IMR-90 (cell line): ENCODE data around the gene CLDN19. TPM values are rescaled to one million over a fixed set of nuclear protein-coding genes. Genes with fewer than 3 reads are reported as not detected.

Experiments used
- ATAC-seq: fragments of 200-7000 bp; cut with Tn5 transposase; 2 replicates; pipeline ENCODE4 v1.9.1; 2020; ENCODE audit warnings: low read depth, mild to moderate bottlenecking, moderate library complexity
- BruUV-seq: library from RNA; stranded (reverse); fragments of 400-500 nt; replicated peaks from 2 replicates; lab custom pipeline; 2021; lab: Mats Ljungman, UMichigan
- CTCF ChIA-PET: fragments of 300-600 bp; formaldehyde crosslinking; extraction: SDS; loops from one replicate; lab custom pipeline; 2021; ENCODE audit warnings: antibody characterized with exemption; lab: Yijun Ruan, JAX
- POLR2A ChIA-PET: fragments of 300-600 bp; sonication (Branson Sonifier 250); formaldehyde crosslinking; loops from one replicate; lab custom pipeline; 2022; ENCODE audit warnings: antibody characterized with exemption; ENCODE audit not compliant: unreplicated experiment; lab: Charles Lee
- DNase-seq: peaks from one replicate; pipeline ENCODE4 v3.0.0; 2013
- H2AFZ ChIP-seq: replicated peaks from 2 replicates; pipeline ENCODE3; 2013; ENCODE audit warnings: low read length, mild to moderate bottlenecking; ENCODE audit not compliant: poor library complexity
- H2AK5ac ChIP-seq: 2 replicates; pipeline ENCODE4 v1.6.1; 2013; ENCODE audit warnings: low read depth, low read length, inconsistent platforms
- H2AK9ac ChIP-seq: replicated peaks from 2 replicates; pipeline ENCODE3; 2013; ENCODE audit warnings: mild to moderate bottlenecking, low read depth, low read length, moderate library complexity; ENCODE audit not compliant: poor library complexity
- H2BK120ac ChIP-seq: 2 replicates; pipeline ENCODE4 v1.6.1; 2013; ENCODE audit warnings: low read depth, low read length, inconsistent platforms
- H2BK15ac ChIP-seq: 3 replicates; pipeline ENCODE4 v1.6.1; 2013; ENCODE audit warnings: low read depth, low read length, inconsistent platforms
- H2BK20ac ChIP-seq: 2 replicates; pipeline ENCODE4 v1.6.1; 2013; ENCODE audit warnings: low read depth, mild to moderate bottlenecking, inconsistent platforms, low read length, moderate library complexity
- H2BK5ac ChIP-seq: 2 replicates; pipeline ENCODE4 v1.6.1; 2013; ENCODE audit warnings: mild to moderate bottlenecking, low read depth, low read length, inconsistent platforms; ENCODE audit not compliant: poor library complexity, severe bottlenecking
- H3K14ac ChIP-seq: replicated peaks from 2 replicates; pipeline ENCODE4 v1.6.1; 2013; ENCODE audit warnings: low read depth, low read length, inconsistent platforms
- H3K18ac ChIP-seq: 2 replicates; pipeline ENCODE4 v1.6.1; 2013; ENCODE audit warnings: low read depth, low read length, control low read depth
- H3K23ac ChIP-seq: 2 replicates; pipeline ENCODE4 v1.6.1; 2013; ENCODE audit warnings: low read depth, low read length, inconsistent platforms
- H3K27ac ChIP-seq: 2 replicates; pipeline ENCODE4 v1.5.1; 2013; ENCODE audit warnings: mild to moderate bottlenecking, control low read depth, low read length; ENCODE audit not compliant: insufficient read depth
- H3K27me3 ChIP-seq: 2 replicates; pipeline ENCODE4 v1.6.1; 2013; ENCODE audit warnings: low read length; ENCODE audit not compliant: control insufficient read depth, insufficient read depth
- H3K36me3 ChIP-seq: 2 replicates; pipeline ENCODE4 v1.6.1; 2013; ENCODE audit warnings: low read length, mixed read lengths; ENCODE audit not compliant: control insufficient read depth, insufficient read depth
- H3K4ac ChIP-seq: 2 replicates; pipeline ENCODE4 v1.6.1; 2013; ENCODE audit warnings: low read depth, low read length, inconsistent platforms
- H3K4me1 ChIP-seq: 2 replicates; pipeline ENCODE4 v1.6.1; 2013; ENCODE audit warnings: low read length, mixed read lengths; ENCODE audit not compliant: control insufficient read depth, insufficient read depth
- H3K4me2 ChIP-seq: 2 replicates; pipeline ENCODE4 v1.6.1; 2013; ENCODE audit warnings: low read depth, mild to moderate bottlenecking, control low read depth, low read length, moderate library complexity
- H3K4me3 ChIP-seq: 2 replicates; pipeline ENCODE4 v1.5.1; 2013; ENCODE audit warnings: low read depth, mild to moderate bottlenecking, control low read depth, low read length, moderate library complexity; ENCODE audit not compliant: insufficient read depth
- H3K56ac ChIP-seq: 2 replicates; pipeline ENCODE4 v1.6.1; 2013; ENCODE audit warnings: low read length, inconsistent platforms; ENCODE audit not compliant: insufficient read depth; ENCODE audit errors: extremely low read depth
- H3K79me1 ChIP-seq, 2 experiments: 2 replicates each; pipeline ENCODE4 v1.6.1; 2013; ENCODE audit warnings: low read length in 2 of 2, inconsistent platforms in 1 of 2, low read depth in 1 of 2
- H3K9ac ChIP-seq: 2 replicates; pipeline ENCODE4 v1.6.1; 2013; ENCODE audit warnings: low read depth, low read length, control low read depth
- H3K9me1 ChIP-seq: 2 replicates; pipeline ENCODE4 v1.6.1; 2013; ENCODE audit warnings: low read length, inconsistent platforms; ENCODE audit not compliant: insufficient read depth
- H3K9me3 ChIP-seq: 2 replicates; pipeline ENCODE4 v1.6.1; 2013; ENCODE audit warnings: low read length; ENCODE audit not compliant: control insufficient read depth, insufficient read depth
- H4K20me1 ChIP-seq: 2 replicates; pipeline ENCODE4 v1.6.1; 2013; ENCODE audit warnings: low read length, inconsistent platforms; ENCODE audit not compliant: insufficient read depth
- H4K5ac ChIP-seq: 2 replicates; pipeline ENCODE4 v1.6.1; 2013; ENCODE audit warnings: mild to moderate bottlenecking, low read depth, low read length, control low read depth
- H4K8ac ChIP-seq, 2 experiments: 2 replicates each; pipeline ENCODE4 v1.6.1; 2013; ENCODE audit warnings: low read depth in 2 of 2, low read length in 2 of 2, control low read depth in 1 of 2, inconsistent platforms in 1 of 2
- H4K91ac ChIP-seq: 2 replicates; pipeline ENCODE4 v1.6.1; 2013; ENCODE audit warnings: low read depth, low read length, inconsistent platforms; ENCODE audit not compliant: insufficient read depth
- CEBPB ChIP-seq: IDR thresholded peaks from 2 replicates; pipeline ENCODE4 v1.6.1; 2012; ENCODE audit warnings: low read depth, low read length, improper control_type of control experiment
- CHD1 ChIP-seq: IDR thresholded peaks from 2 replicates; pipeline ENCODE4 v1.6.1; 2012; ENCODE audit warnings: low read depth, low read length, improper control_type of control experiment
- CTCF ChIP-seq: conservative IDR thresholded peaks from 2 replicates; pipeline ENCODE4 v1.5.1; 2012; ENCODE audit warnings: mild to moderate bottlenecking, low read depth, low read length, improper control_type of control experiment
- RCOR1 ChIP-seq: IDR thresholded peaks from 2 replicates; pipeline ENCODE4 v1.6.1; 2012; ENCODE audit warnings: mild to moderate bottlenecking, low read length, improper control_type of control experiment; ENCODE audit not compliant: insufficient replicate concordance
- WGBS, 2 experiments: methylation state at CpG; one replicate each; pipeline versions ENCODE4 v1.1.5 to v1.1.7; 2013; ENCODE audit warnings: missing lambda C conversion rate in 2 of 2; ENCODE audit not compliant: insufficient read length in 1 of 2; ENCODE audit errors: extremely low coverage in 2 of 2; 5-methylcytosine and 5-hydroxymethylcytosine counted together
- dilution Hi-C: fragments of 300-500 bp; cut with HindIII; formaldehyde crosslinking; loops from one replicate; pipeline ENCODE4 v1.14.3; 2018; ENCODE audit warnings: low sequenced_read_pairs; ENCODE audit not compliant: unreplicated experiment
- in situ Hi-C: fragments of 300-500 bp; cut with MboI; formaldehyde crosslinking; loops from 3 replicates; pipeline ENCODE4 v1.14.3; 2019; ENCODE audit warnings: low sequenced_read_pairs, inconsistent platforms, mixed read lengths
- intact Hi-C: fragments of 100-400 bp; cut with micrococcal nuclease; formaldehyde crosslinking; loops from 2 replicates; pipeline ENCODE4 v1.10.0; 2022
- polyA plus RNA-seq, 3 experiments: library from polyadenylated mRNA; depleted of rRNA; stranded (reverse); fragments of >200 nt; gene quantifications; 2 replicates each; pipeline ENCODE4 v1.2.3, GENCODE V29; 2012; ENCODE audit warnings: low replicate concordance in 1 of 3
- total RNA-seq: library from RNA; depleted of rRNA; stranded (reverse); fragments of >200 nt; gene quantifications from 2 replicates; pipeline ENCODE4 v1.2.3, GENCODE V29; 2012

CLDN19 gene
- total and polyA plus RNA-seq, 2 of the 4 experiments (the other 2 are of a cell fraction): not detected

- H4K20me1 ChIP-seq: peaks cover 27% of the 10 kb centered on the region
- H3K27me3 ChIP-seq: no peaks in the 10 kb centered on the region
- no peak overlapping the region for H2AK9ac ChIP-seq
- H2BK5ac ChIP-seq: no peak overlapping the region
- H3K56ac ChIP-seq: no peak overlapping the region
- H3K23ac ChIP-seq: no peak overlapping the region
- no peak overlapping the region for H3K4ac ChIP-seq
- H2AK5ac ChIP-seq: no peak overlapping the region
- in situ Hi-C loops (no loop called here), intact Hi-C loops (no loop called here), dilution Hi-C loops (no loop called here)
- no peak overlapping the region for H4K8ac ChIP-seq
- H3K9me1 ChIP-seq: peaks cover 13% of the 10 kb centered on the region; the same call in 1 of the 2 replicates
- WGBS, 2 experiments: 91% methylated on average over 5 of the region's 14 CpGs; no CpG with 5 or more reads in 1 of the 2 experiments
- ChIA-PET POLR2A (no interaction called here), CTCF (no interaction called here)
- H3K4me2 ChIP-seq: no peak overlapping the region
- no peak overlapping the region for H3K14ac ChIP-seq
- H2BK15ac ChIP-seq: no peak overlapping the region
- no peak for ATAC-seq
- no peak overlapping the region for H4K5ac ChIP-seq
- no peaks in the 10 kb centered on the region; the same call in 1 of the 2 replicates for H3K4me1 ChIP-seq
- no peak overlapping the region for H3K4me3 ChIP-seq
- TF ChIP-seq RCOR1 (no peak), CHD1 (no peak), CTCF (no peak), CEBPB (no peak)
- H3K27ac ChIP-seq: no peak overlapping the region
- DNase-seq: no peak
- no peak overlapping the region for H2BK120ac ChIP-seq
- H4K91ac ChIP-seq: no peak overlapping the region
- no peak overlapping the region for H2AFZ ChIP-seq
- H3K18ac ChIP-seq: no peak overlapping the region
- H2BK20ac ChIP-seq: no peak overlapping the region
- H3K9me3 ChIP-seq: no peaks in the 10 kb centered on the region
- no TSS peak for BruUV-seq
- H3K79me1 ChIP-seq: peaks cover 12 to 18% of the 10 kb centered on the region in 2 experiments
- peaks cover 60% of the 10 kb centered on the region for H3K36me3 ChIP-seq
- H3K9ac ChIP-seq: no peak overlapping the region
These were observed 8.7 kb upstream of the CLDN19 start for GRCh38 chr1:42748461-42749410.
